Hepatocyte (in vitro differentiated cells): ENCODE data around the gene ARHGAP22. TPM values are rescaled to one million over a fixed set of nuclear protein-coding genes. Genes with fewer than 3 reads are reported as not detected.
"Not testable (repeated sequence)": the region's sequence is repeated elsewhere in the genome, so short reads cannot be mapped to it uniquely, and the experiment has no call there.

Experiments used
- DNase-seq: peaks from one replicate; pipeline ENCODE4 v3.0.0-alpha.2; 2016; ENCODE audit warnings: low spot score
- H2AFZ ChIP-seq: fragments of 200-600 bp; sonication (generic); 2 replicates; pipeline ENCODE4 v1.6.0; 2016; ENCODE audit warnings: antibody characterized with exemption, mild to moderate bottlenecking
- H3K27ac ChIP-seq: fragments of 200-600 bp; sonication (generic); 2 replicates; pipeline ENCODE4 v1.5.1; 2016; ENCODE audit warnings: mild to moderate bottlenecking
- H3K27me3 ChIP-seq: fragments of 200-600 bp; sonication (generic); 2 replicates; pipeline ENCODE4 v1.6.1; 2016
- H3K36me3 ChIP-seq: fragments of 200-600 bp; sonication (generic); replicated peaks from 2 replicates; pipeline ENCODE4 v1.5.1; 2016; ENCODE audit warnings: low read depth; ENCODE audit not compliant: insufficient read depth
- H3K4me1 ChIP-seq: fragments of 200-600 bp; sonication (generic); 2 replicates; pipeline ENCODE4 v1.5.1; 2016; ENCODE audit warnings: mild to moderate bottlenecking, moderate library complexity; ENCODE audit not compliant: insufficient read depth
- H3K4me2 ChIP-seq: fragments of 200-600 bp; sonication (generic); 2 replicates; pipeline ENCODE4 v1.6.0; 2016
- H3K4me3 ChIP-seq: fragments of 200-600 bp; sonication (generic); 2 replicates; pipeline ENCODE4 v1.5.1; 2016; ENCODE audit warnings: mild to moderate bottlenecking
- H3K79me2 ChIP-seq: fragments of 200-600 bp; sonication (generic); 2 replicates; pipeline ENCODE4 v1.6.0; 2017; ENCODE audit warnings: mild to moderate bottlenecking
- H3K9me2 ChIP-seq: fragments of 200-600 bp; sonication (generic); replicated peaks from 2 replicates; pipeline ENCODE4 v1.6.0; 2017; ENCODE audit warnings: mild to moderate bottlenecking; ENCODE audit not compliant: insufficient read depth
- H3K9me3 ChIP-seq: fragments of 200-600 bp; sonication (generic); 2 replicates; pipeline ENCODE4 v1.5.1; 2016; ENCODE audit warnings: low read depth, mild to moderate bottlenecking
- H4K20me1 ChIP-seq: fragments of 200-600 bp; sonication (generic); 2 replicates; pipeline ENCODE4 v1.6.0; 2016; ENCODE audit warnings: mild to moderate bottlenecking; ENCODE audit not compliant: insufficient read depth, poor library complexity, severe bottlenecking
- EZH2 ChIP-seq: fragments of 200-600 bp; sonication (generic); IDR thresholded peaks from 2 replicates; pipeline ENCODE4 v1.6.1; 2016; ENCODE audit warnings: antibody characterized with exemption, mild to moderate bottlenecking, borderline replicate concordance
- EZH2phosphoT487 ChIP-seq: fragments of 200-600 bp; sonication (generic); IDR thresholded peaks from one replicate; pipeline ENCODE4 v1.6.1; 2018; ENCODE audit warnings: antibody characterized with exemption, mild to moderate bottlenecking, low read depth, moderate library complexity; ENCODE audit not compliant: unreplicated experiment, severe bottlenecking
- WGBS: methylation state at CpG from one replicate; pipeline ENCODE4 v1.1.6; 2016; ENCODE audit warnings: low lambda C conversion rate; ENCODE audit errors: missing lambda C conversion rate; 5-methylcytosine and 5-hydroxymethylcytosine counted together
- polyA plus RNA-seq: library from polyadenylated mRNA; unstranded; fragments of >200 nt; fragmentation: Nextera tagmentation; extraction: Ambion mirVana; gene quantifications from 2 replicates; pipeline ENCODE4 v1.2.1, GENCODE V29; 2016
- total RNA-seq: library from RNA; depleted of rRNA; stranded (reverse); fragments of >200 nt; gene quantifications from 2 replicates; pipeline ENCODE4 v1.2.3, GENCODE V29; 2014
- TF ChIP-seq, protein P1 (sequence below): fragments of 200-600 bp; sonication (generic); IDR thresholded peaks from 2 replicates; pipeline ENCODE4 v1.5.1; 2016; ENCODE audit warnings: antibody characterized with exemption, mild to moderate bottlenecking; ENCODE audit not compliant: poor library complexity

Gene ARHGAP22
- total and polyA plus RNA-seq, 2 experiments from 2014 or later = 1.7 to 1.8 TPM

DNA sequence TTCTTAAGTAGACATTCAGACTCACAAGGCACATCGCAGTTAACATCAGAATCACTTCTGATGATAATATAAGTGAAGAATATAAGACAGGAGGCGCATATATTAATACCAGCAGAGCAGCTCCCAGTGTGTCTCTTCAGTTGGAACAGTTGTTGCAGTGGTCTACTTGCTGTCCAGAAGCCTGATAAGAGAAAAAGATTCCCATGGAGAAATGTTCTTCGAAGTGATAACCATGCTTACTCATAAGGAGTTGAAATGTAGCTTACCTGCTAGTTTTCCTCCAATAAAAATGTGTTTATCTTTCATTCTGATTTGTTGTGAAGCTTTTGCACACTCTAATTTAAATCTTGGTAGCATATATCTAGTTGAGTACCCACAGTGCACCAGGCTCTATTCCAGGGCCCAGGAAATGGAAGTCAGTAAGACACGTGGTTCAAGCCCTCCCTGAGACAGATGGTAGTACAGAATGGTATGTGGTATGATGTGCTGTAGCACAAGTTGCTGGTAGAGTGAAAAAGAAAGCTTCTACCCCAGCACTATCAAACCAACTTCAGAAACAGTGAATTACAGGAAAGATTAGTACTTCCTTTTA lies 174.4 kb downstream of the ARHGAP22 start:
- Histone ChIP-seq H4K20me1 (no peaks in the 10 kb centered on the region), H3K27me3 (no peaks in the 10 kb centered on the region), H3K79me2 (no peaks in the 10 kb centered on the region), H3K27ac (no peak overlapping the region), H3K36me3 (no peaks in the 10 kb centered on the region), H3K4me1 (no peaks in the 10 kb centered on the region), H2AFZ (no peak overlapping the region), H3K4me2 (no peak overlapping the region), H3K4me3 (no peak overlapping the region), H3K9me2 (no peaks in the 10 kb centered on the region), H3K9me3 (no peaks in the 10 kb centered on the region)
- TF ChIP-seq, protein P1, sequence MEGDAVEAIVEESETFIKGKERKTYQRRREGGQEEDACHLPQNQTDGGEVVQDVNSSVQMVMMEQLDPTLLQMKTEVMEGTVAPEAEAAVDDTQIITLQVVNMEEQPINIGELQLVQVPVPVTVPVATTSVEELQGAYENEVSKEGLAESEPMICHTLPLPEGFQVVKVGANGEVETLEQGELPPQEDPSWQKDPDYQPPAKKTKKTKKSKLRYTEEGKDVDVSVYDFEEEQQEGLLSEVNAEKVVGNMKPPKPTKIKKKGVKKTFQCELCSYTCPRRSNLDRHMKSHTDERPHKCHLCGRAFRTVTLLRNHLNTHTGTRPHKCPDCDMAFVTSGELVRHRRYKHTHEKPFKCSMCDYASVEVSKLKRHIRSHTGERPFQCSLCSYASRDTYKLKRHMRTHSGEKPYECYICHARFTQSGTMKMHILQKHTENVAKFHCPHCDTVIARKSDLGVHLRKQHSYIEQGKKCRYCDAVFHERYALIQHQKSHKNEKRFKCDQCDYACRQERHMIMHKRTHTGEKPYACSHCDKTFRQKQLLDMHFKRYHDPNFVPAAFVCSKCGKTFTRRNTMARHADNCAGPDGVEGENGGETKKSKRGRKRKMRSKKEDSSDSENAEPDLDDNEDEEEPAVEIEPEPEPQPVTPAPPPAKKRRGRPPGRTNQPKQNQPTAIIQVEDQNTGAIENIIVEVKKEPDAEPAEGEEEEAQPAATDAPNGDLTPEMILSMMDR = no peak
- no peak for TF ChIP-seq EZH2phosphoT487
- no peak for TF ChIP-seq EZH2
- DNase-seq = no peak
- WGBS = 94% methylated on average over 4 of the region's 4 CpGs

DNA sequence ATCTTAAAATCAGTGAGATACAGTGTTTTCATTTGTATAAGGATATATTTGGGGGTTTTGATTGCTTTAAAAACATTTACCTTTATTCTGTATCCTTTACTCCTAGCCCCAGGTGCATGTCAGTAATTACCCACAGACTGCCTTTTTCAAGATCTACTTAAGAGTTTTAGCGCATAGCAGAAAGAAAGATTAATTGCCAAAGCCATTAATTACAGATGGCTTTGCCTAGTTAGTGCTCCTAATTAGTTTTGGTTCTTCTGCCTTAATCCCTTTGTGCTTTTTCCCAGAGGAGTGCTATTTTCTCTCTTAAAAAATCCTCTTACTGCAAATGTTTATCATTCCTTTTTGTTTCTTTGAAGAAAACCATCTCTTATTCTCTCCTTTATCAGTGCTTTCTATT lies 175.6 kb downstream of the ARHGAP22 start:
- no peak overlapping the region for H2AFZ ChIP-seq
- no peak overlapping the region for H3K4me3 ChIP-seq
- H3K79me2 ChIP-seq = no peaks in the 10 kb centered on the region
- H3K4me1 ChIP-seq = no peaks in the 10 kb centered on the region
- 82% methylated on average over 1 of the region's 1 CpG for WGBS
- H3K4me2 ChIP-seq = no peak overlapping the region
- no peaks in the 10 kb centered on the region for H3K36me3 ChIP-seq
- no peaks in the 10 kb centered on the region for H3K9me3 ChIP-seq
- no peaks in the 10 kb centered on the region for H4K20me1 ChIP-seq
- H3K27ac ChIP-seq = no peak overlapping the region
- no peaks in the 10 kb centered on the region for H3K27me3 ChIP-seq
- TF ChIP-seq, protein P1 = no peak
- TF ChIP-seq EZH2phosphoT487 = no peak
- TF ChIP-seq EZH2 = no peak
- DNase-seq = no peak
- no peaks in the 10 kb centered on the region for H3K9me2 ChIP-seq

DNA sequence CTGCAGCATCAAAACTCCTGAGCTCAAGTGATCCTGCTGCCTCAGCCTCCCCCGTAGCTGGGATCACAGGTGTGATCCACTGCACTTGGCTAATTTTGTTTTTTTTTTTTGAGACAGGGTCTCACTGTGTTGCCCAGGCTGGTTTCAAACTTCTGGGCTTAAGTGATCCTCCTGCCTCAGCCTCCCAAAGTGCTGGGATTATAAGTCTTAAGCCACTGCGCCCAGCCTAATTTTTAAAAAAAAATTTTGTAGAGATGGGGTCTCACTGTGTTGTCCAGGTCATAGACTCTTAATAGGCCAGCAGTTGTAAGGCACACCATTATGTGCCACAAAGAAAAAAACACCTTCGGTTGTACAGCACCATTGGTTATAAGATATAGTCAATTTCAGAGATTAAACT lies 176.0 kb downstream of the ARHGAP22 start:
- 94% methylated on average over 3 of the region's 3 CpGs for WGBS
- Histone ChIP-seq H3K4me1 (no peaks in the 10 kb centered on the region), H4K20me1 (no peaks in the 10 kb centered on the region), H3K36me3 (no peaks in the 10 kb centered on the region), H2AFZ (no peak overlapping the region), H3K4me3 (no peak overlapping the region), H3K9me3 (no peaks in the 10 kb centered on the region), H3K4me2 (no peak overlapping the region), H3K27me3 (no peaks in the 10 kb centered on the region), H3K27ac (no peak overlapping the region), H3K79me2 (no peaks in the 10 kb centered on the region), H3K9me2 (no peaks in the 10 kb centered on the region)
- TF ChIP-seq EZH2phosphoT487 = no peak
- TF ChIP-seq, protein P1 = no peak
- no peak for TF ChIP-seq EZH2
- no peak for DNase-seq

DNA sequence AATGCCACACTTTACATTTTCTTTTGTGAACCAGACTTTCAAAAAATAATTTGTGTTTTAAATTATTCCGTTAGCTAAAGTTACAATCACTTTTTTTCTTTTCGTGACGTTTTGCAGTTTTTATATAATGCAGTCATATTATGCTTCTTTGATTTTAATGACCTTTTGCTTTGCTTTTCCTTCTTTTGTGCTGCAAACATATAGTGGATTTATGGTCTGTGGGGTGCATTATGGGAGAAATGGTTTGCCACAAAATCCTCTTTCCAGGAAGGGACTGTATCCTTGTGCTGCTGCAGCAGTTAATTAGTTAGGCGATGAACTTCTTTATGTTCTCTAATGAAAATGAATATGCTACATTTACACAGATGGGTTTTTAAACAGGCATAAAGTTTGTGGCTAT lies 181.0 kb downstream of the ARHGAP22 start:
- H3K4me1 ChIP-seq = no peaks in the 10 kb centered on the region
- H3K27ac ChIP-seq = no peak overlapping the region
- H3K36me3 ChIP-seq = no peaks in the 10 kb centered on the region
- H2AFZ ChIP-seq = no peak overlapping the region
- TF ChIP-seq EZH2 (no peak), EZH2phosphoT487 (no peak)
- H3K9me2 ChIP-seq = no peaks in the 10 kb centered on the region
- H3K79me2 ChIP-seq = no peaks in the 10 kb centered on the region
- H3K27me3 ChIP-seq = no peaks in the 10 kb centered on the region
- no peaks in the 10 kb centered on the region for H4K20me1 ChIP-seq
- no peaks in the 10 kb centered on the region for H3K9me3 ChIP-seq
- H3K4me3 ChIP-seq = no peak overlapping the region
- H3K4me2 ChIP-seq = no peak overlapping the region
- no peak for DNase-seq
- WGBS = 88% methylated on average over 4 of the region's 4 CpGs

DNA sequence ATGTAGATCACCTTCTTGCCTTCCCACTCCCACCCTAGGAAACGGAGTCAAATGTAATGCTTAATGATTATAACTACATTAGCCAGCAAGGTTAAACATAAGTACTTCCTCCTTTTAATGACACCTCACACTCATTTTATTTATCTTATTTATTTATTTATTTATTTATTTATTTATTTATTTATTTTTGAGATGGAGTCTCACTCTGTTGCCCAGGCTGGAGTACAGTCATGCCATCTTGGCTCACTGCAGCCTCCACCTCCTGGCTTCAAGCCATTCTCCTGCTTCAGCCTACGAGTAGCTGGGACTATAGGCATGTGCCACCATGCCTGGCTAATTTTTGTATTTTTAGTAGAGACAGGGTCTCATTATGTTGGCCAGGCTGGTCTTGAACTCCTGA lies 183.0 kb downstream of the ARHGAP22 start:
- H3K9me2 ChIP-seq, H3K36me3 ChIP-seq, H3K4me2 ChIP-seq, H3K27ac ChIP-seq, H3K4me1 ChIP-seq, H3K27me3 ChIP-seq, H3K9me3 ChIP-seq, H2AFZ ChIP-seq, DNase-seq, H3K79me2 ChIP-seq, H3K4me3 ChIP-seq, H4K20me1 ChIP-seq: not testable (repeated sequence)
- WGBS = 100% methylated on average over 2 of the region's 2 CpGs
